Lung (tissue), 12 donors: ENCODE results near the gene CDC42EP4. TPM values are rescaled to one million over a fixed set of nuclear protein-coding genes. Genes with fewer than 3 reads are reported as not detected.

Experiments
- ATAC-seq: fragments of 200-7000 bp; cut with Tn5 transposase; one replicate; pipeline ENCODE4 v1.9.1; 2020; ENCODE audit warnings: moderate number of reproducible peaks; ENCODE audit not compliant: insufficient read depth, low FRiP score
- DNase-seq, 3 donors: peaks; one replicate each; pipeline ENCODE4 v3.0.0-alpha.2; 2013 to 2017
- H3K27ac ChIP-seq, 2 donors: one replicate each; pipeline ENCODE4 v1.5.1; 2013; ENCODE audit warnings: mild to moderate bottlenecking in 2 of 2, moderate library complexity in 2 of 2, control low read depth in 1 of 2, inconsistent platforms in 1 of 2, low read depth in 1 of 2, low read length in 1 of 2
- H3K27me3 ChIP-seq, 3 donors: one replicate each; pipeline ENCODE4 v1.5.1; 2013; ENCODE audit warnings: low read length in 2 of 3; ENCODE audit not compliant: control insufficient read depth in 3 of 3, insufficient read depth in 3 of 3
- H3K36me3 ChIP-seq, 4 donors: one replicate each; pipeline ENCODE4 v1.5.1; 2013; ENCODE audit warnings: low read length in 4 of 4, mild to moderate bottlenecking in 1 of 4, moderate library complexity in 1 of 4; ENCODE audit not compliant: control insufficient read depth in 4 of 4, insufficient read depth in 4 of 4
- H3K4me1 ChIP-seq, 5 donors: one replicate each; pipeline ENCODE4 v1.5.1; 2013; ENCODE audit warnings: low read length in 5 of 5, mild to moderate bottlenecking in 2 of 5, moderate library complexity in 1 of 5; ENCODE audit not compliant: control insufficient read depth in 5 of 5, insufficient read depth in 5 of 5
- H3K4me3 ChIP-seq: one replicate; pipeline ENCODE4 v1.5.1; 2013; ENCODE audit warnings: mild to moderate bottlenecking, control low read depth, moderate library complexity
- H3K9ac ChIP-seq, 2 donors: one replicate each; pipeline ENCODE4 v1.5.1; 2013; ENCODE audit warnings: low read length in 2 of 2, control low read depth in 1 of 2; ENCODE audit not compliant: insufficient read depth in 1 of 2
- H3K9me3 ChIP-seq, 4 donors: one replicate each; pipeline ENCODE4 v1.5.1; 2013; ENCODE audit warnings: low read length in 3 of 4, mild to moderate bottlenecking in 1 of 4, moderate library complexity in 1 of 4; ENCODE audit not compliant: control insufficient read depth in 4 of 4, insufficient read depth in 3 of 4
- CTCF ChIP-seq: IDR thresholded peaks from 2 replicates; pipeline ENCODE4 v1.5.1; 2012; ENCODE audit warnings: mild to moderate bottlenecking; ENCODE audit errors: control extremely low read depth, extremely low read depth
- WGBS, 2 donors: extraction: QIAGEN DNeasy Blood & Tissue Kit; methylation state at CpG; one replicate each; pipeline ENCODE4 v1.1.7; 2013; 5-methylcytosine and 5-hydroxymethylcytosine counted together
- polyA plus RNA-seq, 2 donors: library from polyadenylated mRNA; stranded (reverse); fragments of 200-250 nt; gene quantifications; one replicate each; pipeline ENCODE4 v1.2.1, GENCODE V29; 2013
- total RNA-seq, 2 donors: library from RNA; depleted of rRNA in 1 of 2; stranded (reverse); fragments of >200 nt in 1 of 2; gene quantifications; one replicate each; pipeline ENCODE4 v1.2.1, GENCODE V29; 2014 to 2021
- donor health status: control.
- donor health status: control.
- donor health status: Bipolar disorder and iron deficiency.
- donor health status: healthy.
- donor health status: DM: yes; HTN: yes; CAD: no.

Gene CDC42EP4
- total and polyA plus RNA-seq, 4 donors, result 18.6 to 56.2 (median 52.1) TPM

DNA sequence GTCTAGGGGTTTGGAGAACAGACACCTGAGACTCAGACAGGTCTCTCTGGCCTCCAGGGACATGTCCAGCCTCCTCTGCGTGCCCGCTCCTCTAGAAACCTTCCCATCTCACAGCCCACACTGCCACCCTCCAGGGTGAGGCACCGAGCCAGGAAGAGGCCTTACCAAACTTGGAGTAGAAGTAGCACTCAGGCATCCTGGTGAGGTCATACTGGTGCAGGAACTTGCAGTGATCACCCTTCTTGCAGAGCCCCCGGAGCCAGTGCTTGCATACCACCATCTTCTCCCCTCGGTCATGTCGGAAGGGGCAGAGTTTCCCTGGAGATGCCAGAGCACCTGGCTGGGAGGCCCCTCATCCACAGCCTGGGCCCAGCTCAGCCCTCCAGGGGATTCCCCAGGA lies 54.3 kb downstream of the CDC42EP4 start:
- no peak overlapping the region for H3K27ac ChIP-seq
- WGBS, 2 donors, result 82 to 88% methylated on average over 6 of the region's 6 CpGs
- H3K36me3 ChIP-seq, result no peaks in the 10 kb centered on the region
- peaks cover 0 to 1% (median 0%) of the 10 kb centered on the region in 4 donors for H3K9me3 ChIP-seq
- H3K9ac ChIP-seq, result no peak overlapping the region
- no peak overlapping the region for H3K4me3 ChIP-seq
- H3K27me3 ChIP-seq, result no peaks in the 10 kb centered on the region
- ATAC-seq, result no peak
- H3K4me1 ChIP-seq, result peaks cover 0 to 19% (median 6%) of the 10 kb centered on the region in 5 donors
- no peak for TF ChIP-seq CTCF
- DNase-seq, result no peak

DNA sequence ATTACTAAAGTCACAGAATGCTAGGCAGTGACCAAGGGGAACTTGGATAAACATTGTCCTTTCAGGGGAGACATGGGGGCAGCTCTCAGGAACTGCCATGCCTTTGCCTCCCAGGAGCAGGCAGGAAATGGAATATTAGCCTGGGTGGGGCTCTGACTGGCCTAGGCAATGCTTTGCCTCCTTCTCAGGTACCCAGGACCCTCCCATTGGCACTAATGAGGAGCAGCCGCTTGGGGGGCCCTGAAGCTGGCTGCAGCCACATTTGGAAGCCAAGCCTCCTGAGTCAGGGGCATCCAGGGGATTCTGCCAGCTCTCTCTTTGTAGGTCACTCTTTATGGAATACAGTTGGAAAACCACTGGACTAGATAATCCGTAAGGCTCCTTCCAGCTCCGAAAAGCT lies 55.6 kb downstream of the CDC42EP4 start:
- peaks cover 0 to 8% (median 0%) of the 10 kb centered on the region in 5 donors for H3K4me1 ChIP-seq
- DNase-seq (no peak), ATAC-seq (no peak)
- H3K36me3 ChIP-seq, result no peaks in the 10 kb centered on the region
- no peak for TF ChIP-seq CTCF
- peak overlapping the region in 1 of 2 donors; percentile 43 for H3K9ac ChIP-seq
- H3K4me3 ChIP-seq, result no peak overlapping the region
- H3K9me3 ChIP-seq, result peaks cover 0 to 1% (median 0%) of the 10 kb centered on the region in 4 donors
- no peaks in the 10 kb centered on the region for H3K27me3 ChIP-seq
- H3K27ac ChIP-seq, result no peak overlapping the region
- 98% methylated on average over 3 of the region's 3 CpGs for WGBS, 2 donors

- 6 to 11% methylated on average over 8 of the region's 8 CpGs for WGBS, 2 donors
- DNase-seq, result peak; percentile 54 to 63 (median 57)
- peak; percentile 74 for ATAC-seq
These were observed 56.1 kb downstream of the CDC42EP4 start for GRCh38 chr17:73255671-73256181.

More at GRCh38 chr17:73255671-73256181, 56.1 kb downstream of the CDC42EP4 start:
- Histone ChIP-seq H3K27ac (no peak overlapping the region), H3K4me1 (peaks cover 0 to 8% (median 0%) of the 10 kb centered on the region in 5 donors), H3K36me3 (peaks cover 0 to under 1% (median under 1%) of the 10 kb centered on the region in 4 donors), H3K27me3 (no peaks in the 10 kb centered on the region), H3K4me3 (no peak overlapping the region), H3K9ac (peak overlapping the region in 1 of 2 donors; percentile 43), H3K9me3 (peaks cover 0 to 1% (median 0%) of the 10 kb centered on the region in 4 donors)
- peak; percentile 96 for TF ChIP-seq CTCF
